Measurements from ENCODE around the gene HABP4.
"Not testable (repeated sequence)": the region's sequence is repeated elsewhere in the genome, so short reads cannot be mapped to it uniquely, and the experiment has no call there.

HABP4 gene

GRCh38 chr9:96500696-96501632 lies 51.0 kb downstream of the HABP4 start:
- DNase-seq, result no peak

GRCh38 chr9:96501633-96502538 lies 51.9 kb downstream of the HABP4 start:
- no peak for DNase-seq

- no peak for DNase-seq
Measured at GRCh38 chr9:96502539-96503373, 52.8 kb downstream of the HABP4 start.

DNA sequence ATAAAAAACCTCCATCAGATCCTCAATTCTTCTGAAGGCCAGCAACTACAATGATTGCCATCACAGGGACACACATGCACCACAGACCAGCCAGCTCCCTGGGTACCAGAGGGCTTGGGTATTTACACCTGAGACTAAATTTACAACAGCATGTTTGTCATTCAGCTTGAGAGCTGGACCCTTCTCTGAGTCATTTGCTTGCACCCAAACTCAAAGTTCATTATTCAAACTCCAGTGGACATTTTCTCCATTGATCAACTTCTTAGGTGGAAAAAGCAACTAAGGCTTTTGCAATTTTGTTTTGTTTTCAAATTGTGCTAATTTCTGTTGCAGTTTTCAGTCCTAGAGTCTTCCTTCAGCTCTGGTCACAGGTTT lies 53.4 kb downstream of the HABP4 start:
- not testable (repeated sequence) for DNase-seq

- no peak for DNase-seq
Measured at GRCh38 chr9:96503918-96504317, 53.9 kb downstream of the HABP4 start.

- no peak for DNase-seq
Measured at GRCh38 chr9:96505316-96505991, 55.5 kb downstream of the HABP4 start.

GRCh38 chr9:96508227-96508940 lies 58.4 kb downstream of the HABP4 start:
- no peak for DNase-seq

- no peak for DNase-seq
Measured at GRCh38 chr9:96509026-96509425, 59.1 kb downstream of the HABP4 start.

- DNase-seq, result no peak
Measured at GRCh38 chr9:96509848-96510247, 59.9 kb downstream of the HABP4 start.

DNA sequence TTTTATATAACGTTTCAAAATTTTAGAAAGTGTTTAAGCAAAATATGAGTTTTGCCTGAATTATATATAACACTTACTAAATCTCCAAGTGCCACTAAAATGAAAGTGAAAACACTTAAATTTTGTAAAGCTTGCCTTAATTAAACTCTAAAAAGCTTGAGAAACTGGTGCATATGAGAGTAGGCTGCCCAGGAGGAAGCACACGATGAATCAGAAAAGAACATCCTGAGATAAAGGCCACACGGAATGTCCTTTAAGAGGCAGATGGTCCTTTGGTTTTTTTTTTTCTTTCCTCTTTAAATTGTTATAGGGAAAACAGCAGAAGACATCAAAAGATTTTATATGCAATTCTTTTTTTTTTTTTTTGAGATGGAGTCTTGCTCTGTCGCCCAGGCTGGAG lies 60.3 kb downstream of the HABP4 start:
- DNase-seq, result no peak

DNA sequence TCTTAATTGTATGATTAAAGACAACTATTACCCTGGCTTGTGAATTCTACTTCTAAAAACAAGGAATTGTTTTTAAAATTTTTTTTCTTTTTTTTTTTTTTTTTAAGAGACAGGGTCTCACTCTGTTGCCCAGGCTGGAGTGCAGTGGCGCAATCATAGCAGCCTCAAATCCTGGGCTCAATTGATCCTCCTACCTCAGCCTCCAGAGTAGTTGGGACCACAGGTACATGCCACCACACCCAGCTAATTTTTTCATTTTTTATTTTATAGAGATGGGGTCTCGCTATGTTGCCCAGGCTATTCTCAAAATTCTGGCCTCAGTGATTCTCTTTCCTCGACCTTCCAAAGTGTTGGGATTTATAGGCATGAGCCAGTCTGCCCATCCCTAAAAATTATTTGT lies 62.3 kb downstream of the HABP4 start:
- no peak for DNase-seq

- DNase-seq, result no peak
Measured at GRCh38 chr9:96513622-96514021, 63.7 kb downstream of the HABP4 start.

- no peak for DNase-seq
Measured at GRCh38 chr9:96514108-96514799, 64.3 kb downstream of the HABP4 start.

DNA sequence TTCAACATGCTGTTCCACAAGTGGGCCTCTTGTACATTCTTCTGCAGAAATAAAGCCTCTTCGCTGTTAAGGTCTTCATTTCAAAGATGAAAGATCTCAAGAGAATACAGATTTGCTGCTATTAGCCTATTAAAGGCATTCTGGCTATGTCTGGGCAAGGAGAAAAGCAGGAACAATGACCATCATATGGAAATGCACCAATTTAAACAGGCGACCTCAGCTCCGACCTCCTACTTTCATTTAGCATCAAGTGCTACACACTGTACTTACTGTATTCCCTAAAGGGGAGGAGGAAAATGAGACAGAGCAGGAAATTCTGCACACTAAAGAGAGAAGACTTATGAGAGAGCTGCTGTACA lies 64.8 kb downstream of the HABP4 start:
- no peak for DNase-seq

DNA sequence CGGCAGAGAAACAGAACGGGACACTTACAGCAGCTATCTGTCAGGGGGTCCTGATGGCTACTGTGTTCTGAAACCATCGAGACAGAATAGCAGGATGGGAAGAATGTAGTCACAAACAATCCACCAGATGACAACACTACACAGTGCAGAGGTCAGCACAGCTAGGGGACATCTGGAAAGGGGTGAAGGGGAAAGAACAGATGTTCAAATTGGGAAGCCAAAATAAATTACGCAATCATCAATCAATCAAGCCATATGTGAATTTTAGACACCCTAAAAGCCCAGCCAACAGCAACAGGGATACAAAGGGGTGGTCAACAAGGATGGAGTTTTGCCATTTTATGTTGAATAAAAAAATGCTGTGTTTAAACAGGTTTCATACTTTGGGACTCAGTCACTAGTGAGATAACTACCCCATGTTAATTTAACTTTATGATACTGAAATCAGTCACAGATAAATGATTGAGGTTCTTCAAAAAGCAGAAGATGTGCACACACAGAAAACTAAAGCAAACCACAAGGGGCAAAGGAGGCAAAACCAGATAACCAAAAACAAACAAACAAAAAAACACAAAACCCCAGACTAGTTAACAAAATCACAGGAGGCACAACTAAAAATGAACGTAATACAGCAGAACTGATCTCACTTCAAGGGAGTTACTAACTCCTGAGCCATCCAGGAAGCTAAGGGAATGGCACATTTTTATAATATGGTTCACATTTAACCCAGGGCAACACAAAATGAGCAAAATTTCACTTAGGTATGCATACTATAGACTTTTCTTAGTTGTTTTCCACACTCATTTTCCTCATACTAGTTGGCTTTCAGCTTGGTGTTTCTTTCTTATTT lies 65.9 kb downstream of the HABP4 start:
- DNase-seq, result no peak

- no peak for DNase-seq
Measured at GRCh38 chr9:96519095-96519494, 69.1 kb downstream of the HABP4 start.

GRCh38 chr9:96519787-96520186 lies 69.8 kb downstream of the HABP4 start:
- no peak for DNase-seq

GRCh38 chr9:96522366-96522765 lies 72.4 kb downstream of the HABP4 start:
- DNase-seq, result no peak

DNA sequence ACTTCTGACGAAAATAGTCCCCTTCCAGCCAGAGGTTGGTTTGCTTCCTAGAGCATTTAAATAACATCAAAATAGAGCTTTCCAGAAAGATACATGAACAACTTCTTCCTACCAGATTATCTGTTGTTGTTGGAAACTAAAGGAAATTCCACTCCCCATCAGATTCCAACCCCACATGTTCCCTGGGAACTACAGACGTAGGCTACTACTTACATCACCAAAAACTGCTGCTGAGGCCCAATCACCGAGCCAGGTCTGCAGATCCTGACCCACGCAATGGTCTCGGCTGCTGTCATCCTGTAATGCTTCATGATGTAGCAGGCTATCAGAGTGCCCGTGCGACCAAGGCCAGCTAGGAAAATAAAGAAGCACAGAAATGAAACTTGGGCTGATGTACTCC lies 73.4 kb downstream of the HABP4 start:
- DNase-seq, result no peak

- DNase-seq, result no peak
Measured at GRCh38 chr9:96524045-96524444, 74.1 kb downstream of the HABP4 start.
